ENCODE data around the gene CAMK2B.
"Not testable (repeated sequence)": the region's sequence is repeated elsewhere in the genome, so short reads cannot be mapped to it uniquely, and the experiment has no call there.

Gene CAMK2B

GRCh38 chr7:44188480-44189225 is 136.7 kb downstream of the CAMK2B start:
- no peak for ATAC-seq (replicated peaks)
- no peak overlapping the region for H3K27ac Mint-ChIP-seq

GRCh38 chr7:44187636-44188416 is 137.6 kb downstream of the CAMK2B start:
- Mint-ChIP-seq H3K4me3 (no peak overlapping the region), H3K27me3 (peaks cover 21 to 45% of the 10 kb centered on the region in 2 donors), H3K4me1 (ENCODE audit: low read depth in 2 of 2) (no peaks in the 10 kb centered on the region), H3K36me3 (ENCODE audit: insufficient read depth) (peaks cover 3% of the 10 kb centered on the region), H3K9me3 (no peaks in the 10 kb centered on the region), H3K27ac (no peak overlapping the region)
- ATAC-seq (replicated peaks) (no peak), DNase-seq (no peak)

More at GRCh38 chr7:44188480-44189225, 136.7 kb downstream of the CAMK2B start:
- Mint-ChIP-seq H3K9me3 (no peaks in the 10 kb centered on the region), H3K36me3 (ENCODE audit: insufficient read depth) (peaks cover 3% of the 10 kb centered on the region), H3K27me3 (peaks cover 25 to 46% of the 10 kb centered on the region in 2 donors), H3K4me3 (no peak overlapping the region), H3K4me1 (ENCODE audit: low read depth in 2 of 2) (no peaks in the 10 kb centered on the region)
- DNase-seq, result no peak

GRCh38 chr7:44186736-44187135 is 138.7 kb downstream of the CAMK2B start:
- DNase-seq (no peak), ATAC-seq (replicated peaks) (no peak)
- no peaks in the 10 kb centered on the region for H3K9me3 Mint-ChIP-seq
- H3K4me3 Mint-ChIP-seq, result no peak overlapping the region
- peaks cover 3% of the 10 kb centered on the region for H3K36me3 Mint-ChIP-seq (ENCODE audit: insufficient read depth)
- H3K4me1 Mint-ChIP-seq (ENCODE audit: low read depth in 2 of 2), result no peaks in the 10 kb centered on the region
- H3K27ac Mint-ChIP-seq, result no peak overlapping the region
- peaks cover 23 to 45% of the 10 kb centered on the region in 2 donors for H3K27me3 Mint-ChIP-seq

- no peak overlapping the region for H3K27ac Mint-ChIP-seq
- H3K4me1 Mint-ChIP-seq (ENCODE audit: low read depth in 2 of 2), result no peaks in the 10 kb centered on the region
- peaks cover 24 to 46% of the 10 kb centered on the region in 2 donors for H3K27me3 Mint-ChIP-seq
Observed at GRCh38 chr7:44185729-44186128, 139.7 kb downstream of the CAMK2B start.

GRCh38 chr7:44184873-44185446 is 140.4 kb downstream of the CAMK2B start:
- Mint-ChIP-seq H3K9me3 (no peaks in the 10 kb centered on the region), H3K4me3 (no peak overlapping the region), H3K27ac (no peak overlapping the region), H3K27me3 (peaks cover 22 to 40% of the 10 kb centered on the region in 2 donors), H3K36me3 (ENCODE audit: insufficient read depth) (peaks cover 3% of the 10 kb centered on the region), H3K4me1 (ENCODE audit: low read depth in 2 of 2) (no peaks in the 10 kb centered on the region)
- no peak for DNase-seq
- ATAC-seq (replicated peaks), result no peak

More at GRCh38 chr7:44185729-44186128, 139.7 kb downstream of the CAMK2B start:
- Mint-ChIP-seq H3K4me3 (no peak overlapping the region), H3K9me3 (no peaks in the 10 kb centered on the region), H3K36me3 (ENCODE audit: insufficient read depth) (peaks cover 3% of the 10 kb centered on the region)
- ATAC-seq (replicated peaks), result no peak
- no peak for DNase-seq

DNA sequence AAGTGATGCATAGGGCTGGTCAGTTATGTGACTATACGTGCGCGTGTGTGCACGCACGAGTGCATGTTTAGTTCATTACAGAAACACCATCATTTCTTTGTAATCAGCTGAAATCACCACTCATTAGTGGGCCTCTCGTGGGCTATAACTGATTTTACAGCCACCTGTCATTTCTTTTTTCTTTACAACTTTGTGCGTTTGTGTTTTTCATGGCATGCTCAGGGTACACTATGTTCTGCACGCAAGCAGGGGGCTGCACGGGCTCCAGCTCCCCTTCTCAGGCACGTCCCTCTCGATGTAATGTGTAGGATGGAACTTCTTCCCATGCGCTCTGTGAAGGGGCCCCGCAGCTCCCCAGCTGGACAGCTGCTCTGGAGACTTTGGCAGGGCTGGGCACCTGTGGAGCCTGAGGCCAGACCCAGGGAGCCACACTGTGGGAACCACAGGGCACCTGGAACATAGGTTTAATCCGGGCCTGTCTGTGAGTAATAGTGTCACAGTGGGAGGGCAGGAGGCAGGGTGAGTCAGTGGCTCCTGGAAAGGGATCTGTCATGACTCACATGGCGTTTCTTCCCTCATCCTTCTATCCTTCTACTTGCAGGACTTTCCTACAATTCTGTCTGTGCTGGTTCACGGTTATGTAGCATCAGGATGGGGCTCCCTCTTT is 141.1 kb downstream of the CAMK2B start:
- no peak for DNase-seq
- Mint-ChIP-seq H3K36me3 (ENCODE audit: insufficient read depth) (peaks cover 3% of the 10 kb centered on the region), H3K4me1 (ENCODE audit: low read depth in 2 of 2) (no peaks in the 10 kb centered on the region), H3K27ac (no peak overlapping the region), H3K9me3 (no peaks in the 10 kb centered on the region), H3K4me3 (no peak overlapping the region), H3K27me3 (peaks cover 24 to 44% of the 10 kb centered on the region in 2 donors)
- ATAC-seq (replicated peaks), result no peak

DNA sequence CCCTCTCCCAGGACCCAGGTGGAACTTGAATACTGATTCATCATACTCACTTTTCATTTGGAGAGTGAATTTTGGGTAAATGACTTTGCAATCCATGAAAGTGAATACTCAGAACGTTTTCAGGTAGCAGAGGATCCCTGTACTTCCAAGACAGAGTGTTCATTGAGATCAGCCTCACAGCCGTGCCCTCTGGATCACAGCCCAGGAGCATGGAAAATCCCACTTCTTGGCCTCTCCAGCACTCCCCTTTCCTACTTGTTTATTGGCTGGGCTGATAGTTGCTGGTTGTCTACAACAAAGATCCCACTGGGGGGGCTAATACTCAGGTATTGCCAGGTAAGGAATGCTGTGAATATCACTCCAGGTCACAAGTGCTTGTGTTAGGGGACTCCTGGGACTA is 142.0 kb downstream of the CAMK2B start:
- H3K27me3 Mint-ChIP-seq, result peaks cover 32 to 50% of the 10 kb centered on the region in 2 donors

GRCh38 chr7:44182827-44183226 is 142.6 kb downstream of the CAMK2B start:
- no peaks in the 10 kb centered on the region for H3K36me3 Mint-ChIP-seq (ENCODE audit: insufficient read depth)
- H3K27ac Mint-ChIP-seq, result no peak overlapping the region
- no peaks in the 10 kb centered on the region for H3K4me1 Mint-ChIP-seq (ENCODE audit: low read depth in 2 of 2)
- DNase-seq (no peak), ATAC-seq (replicated peaks) (no peak)
- peaks cover 38 to 51% of the 10 kb centered on the region in 2 donors for H3K27me3 Mint-ChIP-seq
- no peaks in the 10 kb centered on the region for H3K9me3 Mint-ChIP-seq
- no peak overlapping the region for H3K4me3 Mint-ChIP-seq

More for the DNA sequence above, 142.0 kb downstream of the CAMK2B start:
- Mint-ChIP-seq H3K27ac (no peak overlapping the region), H3K9me3 (no peaks in the 10 kb centered on the region), H3K36me3 (ENCODE audit: insufficient read depth) (no peaks in the 10 kb centered on the region), H3K4me1 (ENCODE audit: low read depth in 2 of 2) (no peaks in the 10 kb centered on the region), H3K4me3 (no peak overlapping the region)
- no peak for DNase-seq
- ATAC-seq (replicated peaks), result no peak

DNA sequence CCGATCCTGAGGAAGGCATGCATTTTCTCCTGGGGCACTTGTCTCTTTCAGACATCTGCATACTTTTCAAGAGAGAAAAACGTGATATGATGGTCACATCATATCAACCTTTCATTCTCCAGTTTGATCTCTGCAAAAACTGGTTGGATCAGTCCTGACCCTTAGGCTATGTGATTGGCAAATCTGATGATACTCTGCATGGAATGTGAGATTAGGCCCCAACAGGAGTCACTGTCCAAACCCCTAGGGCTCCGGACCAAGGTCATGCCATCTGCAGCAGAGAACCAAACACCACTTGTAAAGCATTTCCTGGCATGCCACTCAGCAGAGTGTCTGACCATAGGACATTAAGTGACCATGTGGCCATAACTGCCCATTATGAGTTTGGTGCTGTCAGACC is 144.8 kb downstream of the CAMK2B start:
- DNase-seq, result no peak
- no peak overlapping the region for H3K27ac Mint-ChIP-seq
- H3K4me3 Mint-ChIP-seq, result no peak overlapping the region
- H3K27me3 Mint-ChIP-seq, result peaks cover 52 to 73% of the 10 kb centered on the region in 2 donors
- H3K36me3 Mint-ChIP-seq (ENCODE audit: insufficient read depth), result no peaks in the 10 kb centered on the region
- H3K4me1 Mint-ChIP-seq (ENCODE audit: low read depth in 2 of 2), result no peaks in the 10 kb centered on the region
- no peak for ATAC-seq (replicated peaks)
- no peaks in the 10 kb centered on the region for H3K9me3 Mint-ChIP-seq

DNA sequence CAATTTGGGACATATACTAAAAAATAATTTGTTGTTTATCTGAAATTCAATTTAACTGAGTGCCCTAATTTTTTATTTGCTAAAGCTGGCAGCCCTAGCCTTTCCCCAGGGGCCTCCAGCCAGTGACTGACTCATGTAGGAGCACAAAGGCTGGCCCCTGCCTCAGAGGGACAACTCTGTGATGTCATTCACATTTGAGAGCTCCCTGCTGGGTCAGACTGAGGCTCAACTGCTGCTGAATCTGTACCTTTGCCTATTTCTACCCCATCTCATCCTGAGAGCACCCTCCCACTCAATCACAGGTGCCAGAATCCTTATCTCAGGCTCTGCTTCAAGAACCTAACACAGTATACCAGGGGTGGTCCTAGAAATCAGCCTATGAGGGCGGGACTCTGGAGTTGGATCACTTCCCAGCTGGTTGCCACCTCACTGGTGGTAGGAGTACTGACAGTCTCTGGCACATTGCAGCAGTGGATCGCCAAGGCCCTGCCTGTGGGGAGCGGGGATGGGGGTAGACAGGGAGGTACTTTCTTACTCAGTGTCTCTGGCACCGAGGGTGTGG is 147.7 kb downstream of the CAMK2B start:
- Mint-ChIP-seq H3K36me3 (ENCODE audit: insufficient read depth) (no peaks in the 10 kb centered on the region), H3K4me3 (no peak overlapping the region), H3K27ac (no peak overlapping the region), H3K9me3 (peaks cover 0 to 2% of the 10 kb centered on the region in 2 donors), H3K4me1 (ENCODE audit: low read depth in 2 of 2) (no peaks in the 10 kb centered on the region), H3K27me3 (peaks cover 61 to 68% of the 10 kb centered on the region in 2 donors)
- ATAC-seq (replicated peaks) (no peak), DNase-seq (no peak)

DNA sequence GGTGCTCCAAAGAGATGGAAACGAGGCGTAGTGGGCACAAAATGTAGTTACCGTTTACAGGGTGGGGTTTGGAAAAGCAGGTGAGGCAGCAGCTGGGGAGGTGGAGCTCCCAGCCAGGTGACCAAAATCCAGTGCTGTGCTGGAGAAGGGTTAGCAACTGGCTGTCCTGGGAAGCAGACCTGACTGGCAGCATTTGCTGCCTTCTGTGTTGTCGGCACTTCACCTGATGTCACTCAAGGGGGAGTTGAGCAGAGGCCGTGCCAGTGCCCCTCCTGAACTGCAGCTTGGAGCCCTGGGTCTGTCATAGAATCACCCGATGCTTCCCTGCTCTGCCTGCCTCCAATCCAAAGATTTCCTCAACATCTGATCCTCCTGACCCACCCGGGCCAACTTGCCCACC is 148.9 kb downstream of the CAMK2B start:
- H3K4me3 Mint-ChIP-seq, result no peak overlapping the region
- H3K9me3 Mint-ChIP-seq, result peaks cover 0 to 2% of the 10 kb centered on the region in 2 donors

DNA sequence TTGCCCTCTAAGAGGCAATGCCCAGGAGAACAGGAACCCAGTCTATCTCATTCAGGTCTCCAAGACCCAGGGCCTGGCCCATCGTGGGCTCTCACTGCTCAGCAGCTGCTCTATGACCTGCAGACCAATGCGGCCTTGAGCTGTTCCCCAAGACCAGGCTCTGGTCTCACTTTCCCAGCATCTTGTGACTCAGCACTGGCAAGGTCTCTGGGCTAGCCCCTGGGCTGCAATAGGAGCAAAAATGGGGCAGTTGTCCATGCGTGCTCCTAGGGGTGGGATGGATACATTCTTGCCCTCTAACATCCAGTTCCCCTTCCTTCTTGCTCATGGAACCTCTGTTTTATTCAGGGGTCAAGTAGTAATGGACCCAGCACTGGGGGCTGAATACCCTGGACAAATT is 149.7 kb downstream of the CAMK2B start:
- H3K4me1 Mint-ChIP-seq (ENCODE audit: low read depth in 2 of 2), result no peaks in the 10 kb centered on the region
- no peak for DNase-seq
- H3K27me3 Mint-ChIP-seq, result peaks cover 48 to 49% of the 10 kb centered on the region in 2 donors
- no peaks in the 10 kb centered on the region for H3K36me3 Mint-ChIP-seq (ENCODE audit: insufficient read depth)
- ATAC-seq (replicated peaks), result no peak
- H3K9me3 Mint-ChIP-seq, result peaks cover 0 to 2% of the 10 kb centered on the region in 2 donors
- no peak overlapping the region for H3K27ac Mint-ChIP-seq
- H3K4me3 Mint-ChIP-seq, result no peak overlapping the region

More for the DNA sequence above, 148.9 kb downstream of the CAMK2B start:
- Mint-ChIP-seq H3K27ac (no peak overlapping the region), H3K4me1 (ENCODE audit: low read depth in 2 of 2) (no peaks in the 10 kb centered on the region), H3K27me3 (peaks cover 50 to 57% of the 10 kb centered on the region in 2 donors), H3K36me3 (ENCODE audit: insufficient read depth) (no peaks in the 10 kb centered on the region)
- ATAC-seq (replicated peaks) (no peak), DNase-seq (no peak)

DNA sequence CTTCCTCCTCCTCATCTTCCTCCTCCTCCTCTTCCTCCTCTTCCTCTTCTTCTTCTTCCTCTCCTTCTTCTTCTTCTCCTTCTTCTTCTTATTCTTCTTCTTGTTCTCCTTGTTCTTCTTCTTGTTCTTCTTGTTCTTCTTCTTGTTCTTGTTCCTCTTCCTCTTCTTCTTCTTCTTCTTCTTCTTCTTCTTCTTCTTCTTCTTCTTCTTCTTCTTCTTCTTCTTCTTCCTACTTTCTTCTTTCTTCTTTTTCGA is 150.8 kb downstream of the CAMK2B start:
- H3K27me3 Mint-ChIP-seq, result peaks cover 44 to 51% of the 10 kb centered on the region in 2 donors
- not testable (repeated sequence) for ATAC-seq (replicated peaks); H3K27ac Mint-ChIP-seq; DNase-seq; H3K4me3 Mint-ChIP-seq; H3K9me3 Mint-ChIP-seq; H3K4me1 Mint-ChIP-seq (ENCODE audit: low read depth in 2 of 2); H3K36me3 Mint-ChIP-seq (ENCODE audit: insufficient read depth)
